ENCODE measurements around the gene GABRD.

GABRD gene

DNA sequence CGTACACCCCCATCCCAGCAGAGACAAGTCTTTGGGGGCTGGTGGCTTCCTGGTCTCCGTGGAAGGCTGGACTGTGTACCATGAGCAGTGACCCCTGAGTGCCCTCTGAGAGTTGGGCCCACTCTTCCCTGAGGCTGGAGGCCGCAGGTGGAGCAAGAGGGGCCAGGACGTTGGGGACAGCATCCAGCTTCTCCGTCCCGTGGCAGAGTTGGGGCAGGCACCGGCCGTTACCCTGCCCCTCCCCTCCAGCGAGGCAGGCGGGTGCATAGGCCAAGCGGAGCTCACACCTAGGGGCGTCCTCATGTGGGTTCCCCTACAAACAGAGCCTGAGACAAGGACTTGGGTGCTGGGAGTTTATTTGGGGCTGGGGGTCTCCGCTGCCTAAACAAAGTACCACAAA, 14.0 kb downstream of the GABRD start:
- TF ChIP-seq, protein P1, sequence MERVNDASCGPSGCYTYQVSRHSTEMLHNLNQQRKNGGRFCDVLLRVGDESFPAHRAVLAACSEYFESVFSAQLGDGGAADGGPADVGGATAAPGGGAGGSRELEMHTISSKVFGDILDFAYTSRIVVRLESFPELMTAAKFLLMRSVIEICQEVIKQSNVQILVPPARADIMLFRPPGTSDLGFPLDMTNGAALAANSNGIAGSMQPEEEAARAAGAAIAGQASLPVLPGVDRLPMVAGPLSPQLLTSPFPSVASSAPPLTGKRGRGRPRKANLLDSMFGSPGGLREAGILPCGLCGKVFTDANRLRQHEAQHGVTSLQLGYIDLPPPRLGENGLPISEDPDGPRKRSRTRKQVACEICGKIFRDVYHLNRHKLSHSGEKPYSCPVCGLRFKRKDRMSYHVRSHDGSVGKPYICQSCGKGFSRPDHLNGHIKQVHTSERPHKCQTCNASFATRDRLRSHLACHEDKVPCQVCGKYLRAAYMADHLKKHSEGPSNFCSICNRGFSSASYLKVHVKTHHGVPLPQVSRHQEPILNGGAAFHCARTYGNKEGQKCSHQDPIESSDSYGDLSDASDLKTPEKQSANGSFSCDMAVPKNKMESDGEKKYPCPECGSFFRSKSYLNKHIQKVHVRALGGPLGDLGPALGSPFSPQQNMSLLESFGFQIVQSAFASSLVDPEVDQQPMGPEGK (CRISPR knock-in tag; IDR thresholded peaks at IDR 0.05; ENCODE audit: borderline replicate concordance) = no peak
- TF ChIP-seq, protein P2, sequence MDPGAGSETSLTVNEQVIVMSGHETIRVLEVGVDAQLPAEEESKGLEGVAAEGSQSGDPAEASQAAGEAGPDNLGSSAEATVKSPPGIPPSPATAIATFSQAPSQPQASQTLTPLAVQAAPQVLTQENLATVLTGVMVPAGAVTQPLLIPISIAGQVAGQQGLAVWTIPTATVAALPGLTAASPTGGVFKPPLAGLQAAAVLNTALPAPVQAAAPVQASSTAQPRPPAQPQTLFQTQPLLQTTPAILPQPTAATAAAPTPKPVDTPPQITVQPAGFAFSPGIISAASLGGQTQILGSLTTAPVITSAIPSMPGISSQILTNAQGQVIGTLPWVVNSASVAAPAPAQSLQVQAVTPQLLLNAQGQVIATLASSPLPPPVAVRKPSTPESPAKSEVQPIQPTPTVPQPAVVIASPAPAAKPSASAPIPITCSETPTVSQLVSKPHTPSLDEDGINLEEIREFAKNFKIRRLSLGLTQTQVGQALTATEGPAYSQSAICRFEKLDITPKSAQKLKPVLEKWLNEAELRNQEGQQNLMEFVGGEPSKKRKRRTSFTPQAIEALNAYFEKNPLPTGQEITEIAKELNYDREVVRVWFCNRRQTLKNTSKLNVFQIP (CRISPR knock-in tag; IDR thresholded peaks at IDR 0.05; ENCODE audit: borderline replicate concordance, low read depth) = no peak
- TF ChIP-seq, protein P3, sequence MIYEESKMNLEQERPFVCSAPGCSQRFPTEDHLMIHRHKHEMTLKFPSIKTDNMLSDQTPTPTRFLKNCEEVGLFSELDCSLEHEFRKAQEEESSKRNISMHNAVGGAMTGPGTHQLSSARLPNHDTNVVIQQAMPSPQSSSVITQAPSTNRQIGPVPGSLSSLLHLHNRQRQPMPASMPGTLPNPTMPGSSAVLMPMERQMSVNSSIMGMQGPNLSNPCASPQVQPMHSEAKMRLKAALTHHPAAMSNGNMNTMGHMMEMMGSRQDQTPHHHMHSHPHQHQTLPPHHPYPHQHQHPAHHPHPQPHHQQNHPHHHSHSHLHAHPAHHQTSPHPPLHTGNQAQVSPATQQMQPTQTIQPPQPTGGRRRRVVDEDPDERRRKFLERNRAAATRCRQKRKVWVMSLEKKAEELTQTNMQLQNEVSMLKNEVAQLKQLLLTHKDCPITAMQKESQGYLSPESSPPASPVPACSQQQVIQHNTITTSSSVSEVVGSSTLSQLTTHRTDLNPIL (CRISPR knock-in tag; IDR thresholded peaks at IDR 0.05; ENCODE audit: low read depth) = no peak
- ATAC-seq = no peak

DNA sequence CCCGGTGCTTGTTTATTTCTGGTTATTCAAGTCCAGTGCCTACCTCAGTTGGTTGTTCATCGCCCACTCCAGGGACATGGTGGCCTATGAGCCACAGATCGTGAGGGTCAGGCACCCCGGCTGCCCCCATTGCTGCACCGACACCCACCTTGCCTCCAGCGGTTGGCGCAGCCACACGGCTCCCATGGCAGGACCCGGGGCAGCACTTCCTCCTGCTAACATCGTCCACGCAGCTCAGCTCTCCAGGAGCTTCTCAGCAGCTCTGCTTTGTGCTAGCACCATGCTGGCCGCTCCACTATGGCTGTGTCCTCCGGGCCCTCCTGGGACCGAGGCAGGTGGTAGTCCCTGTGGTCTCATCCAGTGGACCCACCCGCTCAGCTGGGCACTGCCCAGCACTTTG, 17.1 kb downstream of the GABRD start:
- no peak for ATAC-seq
- TF ChIP-seq ZNF70 (CRISPR knock-in tag; IDR thresholded peaks at IDR 0.05) = no peak
- TF ChIP-seq OSR1 (CRISPR knock-in tag; IDR thresholded peaks at IDR 0.05) = no peak
- no peak for TF ChIP-seq ZFP3 (CRISPR knock-in tag; IDR thresholded peaks at IDR 0.05)
- TF ChIP-seq RARB (CRISPR knock-in tag; IDR thresholded peaks at IDR 0.05) = no peak
- no peak for TF ChIP-seq BACH2 (CRISPR knock-in tag; IDR thresholded peaks at IDR 0.05; ENCODE audit: borderline replicate concordance)
- no peak for TF ChIP-seq ISL1 (CRISPR knock-in tag; IDR thresholded peaks at IDR 0.05)
- no peak for TF ChIP-seq SNAI2 (CRISPR knock-in tag; IDR thresholded peaks at IDR 0.05)
- TF ChIP-seq, protein P3 (CRISPR knock-in tag; IDR thresholded peaks at IDR 0.05; ENCODE audit: low read depth) = no peak
- TF ChIP-seq, protein P1 (CRISPR knock-in tag; IDR thresholded peaks at IDR 0.05; ENCODE audit: borderline replicate concordance) = no peak
- no peak for TF ChIP-seq CSDC2 (CRISPR knock-in tag; IDR thresholded peaks at IDR 0.05)

DNA sequence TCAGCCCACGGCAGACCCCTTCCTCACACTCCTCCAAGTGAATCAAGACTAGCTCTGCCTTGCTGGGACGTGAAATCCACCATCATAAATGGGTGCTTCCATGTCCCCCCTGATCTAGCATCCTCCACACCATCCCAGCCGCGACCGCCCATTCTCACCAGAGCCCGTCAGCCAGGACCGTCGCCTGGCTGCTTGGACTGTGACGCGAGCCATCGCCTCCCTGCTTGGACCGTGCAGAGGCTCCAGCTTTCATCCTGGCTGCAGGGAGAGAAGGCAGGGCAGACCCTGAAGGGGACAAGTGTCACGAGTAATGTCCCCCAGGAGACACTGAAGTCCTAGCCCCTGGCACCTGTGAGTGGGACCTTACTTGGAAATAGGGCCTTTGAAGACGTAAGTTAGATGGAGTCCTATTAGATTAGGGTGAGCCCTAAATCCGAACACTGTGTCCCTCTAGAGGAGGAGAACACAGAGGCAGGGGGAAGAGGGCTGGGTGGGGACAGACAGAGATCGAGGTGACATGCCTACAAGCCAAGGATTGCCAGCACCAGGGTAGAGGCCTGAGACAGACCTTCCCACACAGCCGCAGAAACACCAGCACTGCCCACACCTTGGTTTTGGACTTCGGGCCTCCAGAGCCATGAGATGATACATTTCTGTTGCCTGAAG, 18.3 kb downstream of the GABRD start:
- no peak for ATAC-seq
- TF ChIP-seq, protein P4, sequence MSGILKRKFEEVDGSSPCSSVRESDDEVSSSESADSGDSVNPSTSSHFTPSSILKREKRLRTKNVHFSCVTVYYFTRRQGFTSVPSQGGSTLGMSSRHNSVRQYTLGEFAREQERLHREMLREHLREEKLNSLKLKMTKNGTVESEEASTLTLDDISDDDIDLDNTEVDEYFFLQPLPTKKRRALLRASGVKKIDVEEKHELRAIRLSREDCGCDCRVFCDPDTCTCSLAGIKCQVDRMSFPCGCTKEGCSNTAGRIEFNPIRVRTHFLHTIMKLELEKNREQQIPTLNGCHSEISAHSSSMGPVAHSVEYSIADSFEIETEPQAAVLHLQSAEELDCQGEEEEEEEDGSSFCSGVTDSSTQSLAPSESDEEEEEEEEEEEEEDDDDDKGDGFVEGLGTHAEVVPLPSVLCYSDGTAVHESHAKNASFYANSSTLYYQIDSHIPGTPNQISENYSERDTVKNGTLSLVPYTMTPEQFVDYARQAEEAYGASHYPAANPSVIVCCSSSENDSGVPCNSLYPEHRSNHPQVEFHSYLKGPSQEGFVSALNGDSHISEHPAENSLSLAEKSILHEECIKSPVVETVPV (CRISPR knock-in tag; IDR thresholded peaks at IDR 0.05) = no peak
- TF ChIP-seq ISL1 (CRISPR knock-in tag; IDR thresholded peaks at IDR 0.05) (no peak), BACH2 (CRISPR knock-in tag; IDR thresholded peaks at IDR 0.05; ENCODE audit: borderline replicate concordance) (no peak), ZNF565 (CRISPR knock-in tag; conservative IDR thresholded peaks at IDR 0.05; ENCODE audit: low read depth) (no peak), ZC3H10 (CRISPR knock-in tag; IDR thresholded peaks at IDR 0.05) (no peak), ZFP3 (CRISPR knock-in tag; IDR thresholded peaks at IDR 0.05) (no peak), SNAI2 (CRISPR knock-in tag; IDR thresholded peaks at IDR 0.05) (no peak), OSR1 (CRISPR knock-in tag; IDR thresholded peaks at IDR 0.05) (no peak), CSDC2 (CRISPR knock-in tag; IDR thresholded peaks at IDR 0.05) (no peak), PPARA (CRISPR knock-in tag; IDR thresholded peaks at IDR 0.05; ENCODE audit: borderline replicate concordance) (no peak), ARNTL (CRISPR knock-in tag; IDR thresholded peaks at IDR 0.05; ENCODE audit: borderline replicate concordance, low read depth) (no peak), TCF4 (CRISPR knock-in tag; IDR thresholded peaks at IDR 0.05; ENCODE audit: borderline replicate concordance) (no peak)
- TF ChIP-seq, protein P2 (CRISPR knock-in tag; IDR thresholded peaks at IDR 0.05; ENCODE audit: borderline replicate concordance, low read depth) = no peak
